DND-41 (cell line): ENCODE data around the gene CKAP5.
A peak's percentile ranks its signal among the peaks of the same experiment; 100 is the strongest.

Source experiments
- ATAC-seq: fragments of 200-7000 bp; cut with Tn5 transposase; 3 replicates; pipeline ENCODE4 v1.9.1; 2021; ENCODE audit warnings: low read depth; ENCODE audit not compliant: insufficient read depth
- DNase-seq: peaks from one replicate; pipeline ENCODE4 v3.0.0-alpha.2; 2020
- H2AFZ ChIP-seq: 2 replicates; pipeline ENCODE4 v1.6.0; 2012; ENCODE audit warnings: low read depth, low read length
- H3K27ac ChIP-seq: 2 replicates; pipeline ENCODE4 v1.5.1; 2012; ENCODE audit warnings: low read length, inconsistent platforms
- H3K27me3 ChIP-seq: fragments of 200-600 bp; sonication (generic); 2 replicates; pipeline ENCODE4 v1.6.0; 2012; ENCODE audit warnings: low read length, mild to moderate bottlenecking, inconsistent platforms; ENCODE audit not compliant: insufficient read depth, poor library complexity
- H3K36me3 ChIP-seq: 2 replicates; pipeline ENCODE4 v1.5.1; 2012; ENCODE audit warnings: low read length, inconsistent platforms; ENCODE audit not compliant: insufficient read depth
- H3K4me1 ChIP-seq: 2 replicates; pipeline ENCODE4 v1.5.1; 2012; ENCODE audit warnings: mild to moderate bottlenecking, low read length; ENCODE audit not compliant: insufficient read depth
- H3K4me2 ChIP-seq: 2 replicates; pipeline ENCODE4 v1.6.0; 2012; ENCODE audit warnings: mild to moderate bottlenecking, moderate library complexity, low read length, inconsistent platforms; ENCODE audit not compliant: insufficient read depth
- H3K4me3 ChIP-seq, 2 experiments: fragments of 200-600 bp in 1 of 2; shearing (Covaris generic) in 1 of 2; 2 replicates each; pipeline ENCODE4 v1.5.1; 2012 to 2016; ENCODE audit warnings: inconsistent platforms in 2 of 2, low read length in 2 of 2, mild to moderate bottlenecking in 2 of 2, low read depth in 1 of 2, moderate library complexity in 1 of 2
- H3K79me2 ChIP-seq: 2 replicates; pipeline ENCODE4 v1.6.0; 2012; ENCODE audit warnings: low read length, inconsistent platforms; ENCODE audit not compliant: insufficient read depth
- H3K9ac ChIP-seq: 2 replicates; pipeline ENCODE4 v1.6.0; 2012; ENCODE audit warnings: low read depth, mild to moderate bottlenecking, inconsistent platforms, low read length, moderate library complexity
- H3K9me3 ChIP-seq: 2 replicates; pipeline ENCODE4 v1.5.1; 2012; ENCODE audit warnings: low read length, moderate library complexity, mild to moderate bottlenecking, inconsistent platforms; ENCODE audit not compliant: insufficient read depth, severe bottlenecking
- H4K20me1 ChIP-seq: 2 replicates; pipeline ENCODE4 v1.6.0; 2012; ENCODE audit warnings: low read length; ENCODE audit not compliant: insufficient read depth
- CTCF ChIP-seq: IDR thresholded peaks from 2 replicates; pipeline ENCODE4 v1.5.1; 2012; ENCODE audit warnings: borderline replicate concordance, low read length, moderate library complexity, mild to moderate bottlenecking; ENCODE audit not compliant: poor library complexity, severe bottlenecking; ENCODE audit errors: extremely low read depth
- EZH2 ChIP-seq: IDR thresholded peaks from 3 replicates; pipeline ENCODE4 v1.6.1; 2012; ENCODE audit warnings: borderline replicate concordance, low read depth, mild to moderate bottlenecking, moderate library complexity, low read length, inconsistent platforms; ENCODE audit not compliant: severe bottlenecking

CKAP5 gene

DNA sequence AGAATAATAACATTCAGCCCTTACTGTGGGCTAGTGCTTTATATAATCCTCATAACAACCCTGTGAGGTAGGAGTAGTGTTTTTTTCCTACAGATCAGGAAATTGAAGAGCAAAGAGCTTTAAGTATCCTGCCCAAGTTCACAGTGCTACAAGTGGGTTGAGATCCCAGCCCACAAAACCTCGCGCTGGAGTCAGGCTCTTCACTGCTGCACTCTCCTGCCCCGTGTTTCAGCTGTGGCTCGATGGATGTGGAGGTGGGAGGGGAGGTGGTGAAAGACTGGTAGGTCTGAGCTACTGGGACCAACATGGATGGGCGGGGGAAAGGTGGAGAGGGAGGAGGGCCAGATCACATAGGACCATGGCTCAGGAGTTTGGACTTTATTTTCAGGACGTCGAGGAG is 139.2 kb downstream of the CKAP5 start:
- Histone ChIP-seq H3K9me3 (no peaks in the 10 kb centered on the region), H3K4me1 (peaks cover 16% of the 10 kb centered on the region), H3K27me3 (no peaks in the 10 kb centered on the region), H4K20me1 (peaks cover 11% of the 10 kb centered on the region; the same call in 1 of the 2 replicates), H3K79me2 (peaks cover 16% of the 10 kb centered on the region), H3K9ac (no peak overlapping the region), H2AFZ (no peak overlapping the region), H3K36me3 (peaks cover 53% of the 10 kb centered on the region), H3K27ac (no peak overlapping the region), H3K4me3 (no peak overlapping the region), H3K4me2 (no peak overlapping the region)
- ATAC-seq, result no peak
- TF ChIP-seq EZH2 (no peak), CTCF (no peak)
- DNase-seq, result no peak

- Histone ChIP-seq H3K4me3 (no peak overlapping the region), H3K9ac (no peak overlapping the region), H4K20me1 (peaks cover 11% of the 10 kb centered on the region; the same call in 1 of the 2 replicates), H3K79me2 (peaks cover 31% of the 10 kb centered on the region), H2AFZ (no peak overlapping the region), H3K9me3 (no peaks in the 10 kb centered on the region), H3K4me1 (peaks cover 22% of the 10 kb centered on the region), H3K4me2 (no peak overlapping the region), H3K27me3 (no peaks in the 10 kb centered on the region), H3K36me3 (peaks cover 53% of the 10 kb centered on the region), H3K27ac (no peak overlapping the region)
- ATAC-seq (no peak), DNase-seq (no peak)
- no peak for TF ChIP-seq CTCF
Observed at GRCh38 chr11:46705070-46705688, 140.9 kb downstream of the CKAP5 start.

DNA sequence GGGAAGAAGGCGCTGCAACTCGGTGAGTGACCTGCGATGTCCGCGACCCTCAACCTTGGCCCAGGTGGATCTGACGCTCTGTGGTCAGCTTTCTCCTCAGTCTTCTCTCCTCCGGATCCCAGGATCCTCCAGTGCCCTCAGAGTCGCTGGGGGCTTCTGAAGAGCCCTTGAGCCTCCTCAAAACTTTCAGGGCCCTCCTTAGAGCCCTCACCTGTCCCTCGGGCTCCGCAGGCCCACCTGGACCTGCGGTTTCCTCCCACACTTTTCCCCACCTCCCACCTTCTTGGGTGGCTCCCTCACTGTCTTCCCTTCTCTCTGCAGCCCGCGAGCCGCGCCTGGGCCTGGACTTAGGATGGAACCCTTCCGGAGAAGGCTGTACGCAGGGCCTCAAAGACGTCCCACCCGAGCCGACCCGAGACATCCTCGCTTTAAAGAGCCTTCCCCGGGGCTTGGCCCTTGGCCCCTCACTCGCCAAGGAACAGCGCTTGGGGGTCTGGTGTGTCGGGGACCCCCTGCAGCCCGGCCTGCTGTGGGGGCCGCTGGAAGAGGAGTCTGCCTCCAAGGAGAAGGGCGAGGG is 144.9 kb downstream of the CKAP5 start:
- Histone ChIP-seq H3K9ac (peak overlapping the region; percentile 83), H3K4me1 (peaks cover 44% of the 10 kb centered on the region), H3K27me3 (no peaks in the 10 kb centered on the region), H3K4me3 (peak overlapping the region; percentile 74 to 91), H3K9me3 (no peaks in the 10 kb centered on the region), H3K36me3 (peaks cover 46% of the 10 kb centered on the region), H3K79me2 (peaks cover 64% of the 10 kb centered on the region), H3K4me2 (peak overlapping the region; percentile 92), H4K20me1 (peaks cover 14% of the 10 kb centered on the region; the same call in 1 of the 2 replicates), H2AFZ (peak overlapping the region; percentile 99), H3K27ac (peak overlapping the region; percentile 100)
- no peak; the same call in 2 of the 3 replicates for ATAC-seq
- DNase-seq, result no peak
- TF ChIP-seq EZH2 (no peak), CTCF (no peak)
